Measurements from ENCODE around the gene TXNDC11.

TXNDC11 gene

GRCh38 chr16:11630046-11630767, 112.5 kb downstream of the TXNDC11 start:
- no peak for DNase-seq (ENCODE audit: low spot score)
